H9 (cell line): Measurements from ENCODE around the gene RFTN2. TPM values are rescaled to one million over a fixed set of nuclear protein-coding genes. Genes with fewer than 3 reads are reported as not detected.

Source experiments
- DNase-seq: peaks from one replicate; pipeline ENCODE4 v3.0.0-alpha.2; 2017
- H2AFZ ChIP-seq: one replicate; pipeline ENCODE4 v1.6.1; 2013; ENCODE audit warnings: mild to moderate bottlenecking, low read length, control low read depth, moderate library complexity
- H2AK5ac ChIP-seq: 2 replicates; pipeline ENCODE4 v1.6.1; 2013; ENCODE audit warnings: low read length, control low read depth, mixed read lengths; ENCODE audit not compliant: insufficient read length
- H2BK120ac ChIP-seq: one replicate; pipeline ENCODE4 v1.6.1; 2013; ENCODE audit warnings: low read depth, mild to moderate bottlenecking, low read length, control low read depth, inconsistent platforms; ENCODE audit not compliant: poor library complexity, severe bottlenecking
- H2BK12ac ChIP-seq: 2 replicates; pipeline ENCODE4 v1.6.1; 2013; ENCODE audit warnings: low read length, control low read depth, mixed read lengths, low read depth; ENCODE audit not compliant: insufficient read length
- H2BK15ac ChIP-seq: 2 replicates; pipeline ENCODE4 v1.6.1; 2013; ENCODE audit warnings: low read depth, low read length, control low read depth
- H2BK20ac ChIP-seq: one replicate; pipeline ENCODE4 v1.6.1; 2013; ENCODE audit warnings: low read depth, mild to moderate bottlenecking, low read length, control low read depth, inconsistent platforms; ENCODE audit not compliant: poor library complexity, severe bottlenecking
- H2BK5ac ChIP-seq: 2 replicates; pipeline ENCODE4 v1.6.1; 2013; ENCODE audit warnings: low read length, control low read depth, mixed read lengths; ENCODE audit not compliant: insufficient read length
- H3K14ac ChIP-seq: 2 replicates; pipeline ENCODE4 v1.6.1; 2013; ENCODE audit warnings: low read length, control low read depth; ENCODE audit not compliant: insufficient read depth
- H3K18ac ChIP-seq: 2 replicates; pipeline ENCODE4 v1.6.1; 2013; ENCODE audit warnings: low read depth, mild to moderate bottlenecking, mixed read lengths, low read length, control low read depth; ENCODE audit not compliant: insufficient read length
- H3K23ac ChIP-seq: 2 replicates; pipeline ENCODE4 v1.6.1; 2013; ENCODE audit warnings: low read length, control low read depth, mixed read lengths, low read depth; ENCODE audit not compliant: insufficient read length
- H3K23me2 ChIP-seq: 2 replicates; pipeline ENCODE4 v1.6.1; 2013; ENCODE audit warnings: low read depth, mild to moderate bottlenecking, mixed read lengths, low read length, control low read depth; ENCODE audit not compliant: insufficient read length, poor library complexity, severe bottlenecking
- H3K27ac ChIP-seq: 2 replicates; pipeline ENCODE4 v1.5.1; 2013; ENCODE audit warnings: low read length, control low read depth, mixed read lengths, low read depth; ENCODE audit not compliant: insufficient read length
- H3K27me3 ChIP-seq: 2 replicates; pipeline ENCODE4 v1.6.1; 2013; ENCODE audit warnings: low read length, control low read depth, inconsistent platforms; ENCODE audit not compliant: insufficient read depth
- H3K4ac ChIP-seq: 2 replicates; pipeline ENCODE4 v1.6.1; 2013; ENCODE audit warnings: low read depth, mild to moderate bottlenecking, control low read depth, inconsistent platforms, low read length, moderate library complexity
- H3K4me1 ChIP-seq: 2 replicates; pipeline ENCODE4 v1.6.1; 2013; ENCODE audit warnings: low read length, control low read depth, inconsistent platforms; ENCODE audit not compliant: insufficient read depth
- H3K4me2 ChIP-seq: 2 replicates; pipeline ENCODE4 v1.6.1; 2013; ENCODE audit warnings: low read length, control low read depth, mixed read lengths; ENCODE audit not compliant: insufficient read length, insufficient read depth
- H3K56ac ChIP-seq: 2 replicates; pipeline ENCODE4 v1.6.1; 2013; ENCODE audit warnings: low read depth, mild to moderate bottlenecking, mixed read lengths, low read length, control low read depth; ENCODE audit not compliant: insufficient read length
- H3K79me1 ChIP-seq: 2 replicates; pipeline ENCODE4 v1.6.1; 2013; ENCODE audit warnings: low read depth, mild to moderate bottlenecking, moderate library complexity, low read length, control low read depth, inconsistent platforms; ENCODE audit not compliant: insufficient read depth, poor library complexity, severe bottlenecking
- H3K79me2 ChIP-seq: 2 replicates; pipeline ENCODE4 v1.6.1; 2013; ENCODE audit warnings: low read length, control low read depth, inconsistent platforms; ENCODE audit not compliant: insufficient read depth
- H3K9ac ChIP-seq: 2 replicates; pipeline ENCODE4 v1.6.1; 2013; ENCODE audit warnings: low read length, control low read depth, mixed read lengths; ENCODE audit not compliant: insufficient read length; ENCODE audit errors: extremely low read depth
- H3K9me3 ChIP-seq: one replicate; pipeline ENCODE4 v1.6.1; 2013; ENCODE audit warnings: low read depth, low read length, inconsistent platforms; ENCODE audit not compliant: control insufficient read depth
- H3T11ph ChIP-seq: one replicate; pipeline ENCODE4 v1.6.1; 2013; ENCODE audit warnings: mild to moderate bottlenecking, low read length, control low read depth, inconsistent platforms
- H4K20me1 ChIP-seq: one replicate; pipeline ENCODE4 v1.6.1; 2013; ENCODE audit not compliant: control insufficient read depth, insufficient read length, insufficient read depth
- H4K5ac ChIP-seq: 2 replicates; pipeline ENCODE4 v1.6.1; 2013; ENCODE audit warnings: low read depth, mild to moderate bottlenecking, mixed read lengths, low read length, control low read depth; ENCODE audit not compliant: insufficient read length
- H4K8ac ChIP-seq: replicated peaks from 2 replicates; pipeline ENCODE4 v1.6.1; 2013; ENCODE audit warnings: low read length, control low read depth, mixed read lengths, low read depth; ENCODE audit not compliant: insufficient read length
- H4K91ac ChIP-seq: 2 replicates; pipeline ENCODE4 v1.6.1; 2013; ENCODE audit warnings: low read depth, mild to moderate bottlenecking, moderate library complexity, mixed read lengths, low read length, control low read depth; ENCODE audit not compliant: insufficient read length
- H3K27ac Mint-ChIP-seq, 3 experiments: 2 replicates in 2 of 3; 3 replicates in 1 of 3; pipeline ENCODE4 v1.8.0; 2020 to 2021; ENCODE audit warnings: mixed read lengths in 3 of 3, mild to moderate bottlenecking in 1 of 3, moderate library complexity in 1 of 3
- H3K27me3 Mint-ChIP-seq: 2 replicates; pipeline ENCODE4 v1.8.0; 2021; ENCODE audit warnings: low read depth, mild to moderate bottlenecking, moderate library complexity, mixed read lengths
- H3K36me3 Mint-ChIP-seq, 3 experiments: 2 replicates in 2 of 3; 3 replicates in 1 of 3; pipeline ENCODE4 v1.8.0; 2020 to 2021; ENCODE audit warnings: low read depth in 3 of 3, mixed read lengths in 3 of 3; ENCODE audit not compliant: insufficient read depth in 1 of 3
- H3K4me1 Mint-ChIP-seq, 2 experiments: 2 replicates each; pipeline ENCODE4 v1.8.0; 2020; ENCODE audit warnings: mixed read lengths in 2 of 2
- H3K4me3 Mint-ChIP-seq, 2 experiments: 2 replicates in 1 of 2; 3 replicates in 1 of 2; pipeline ENCODE4 v1.8.0; 2020 to 2021; ENCODE audit warnings: mild to moderate bottlenecking in 2 of 2, mixed read lengths in 2 of 2, moderate library complexity in 1 of 2
- H3K9me3 Mint-ChIP-seq, 2 experiments: 2 replicates in 1 of 2; 3 replicates in 1 of 2; pipeline ENCODE4 v1.8.0; 2020; ENCODE audit warnings: mild to moderate bottlenecking in 2 of 2, mixed read lengths in 2 of 2, moderate library complexity in 1 of 2
- WGBS: extraction: QIAGEN DNeasy Blood & Tissue Kit; methylation state at CpG from one replicate; pipeline ENCODE4 v1.1.7; 2013; ENCODE audit warnings: missing lambda C conversion rate, low lambda C conversion rate, mixed read lengths; ENCODE audit not compliant: insufficient read length; ENCODE audit errors: extremely low coverage; 5-methylcytosine and 5-hydroxymethylcytosine counted together
- total RNA-seq: library from RNA; stranded (reverse); gene quantifications from 2 replicates; pipeline ENCODE4 v1.2.1, GENCODE V29; 2021
- TF ChIP-seq, protein P1 (sequence below): fragments of 200-600 bp; sonication (generic); conservative IDR thresholded peaks from 3 replicates; pipeline ENCODE4 v1.8.0; 2021; ENCODE audit warnings: antibody characterized with exemption, mild to moderate bottlenecking

RFTN2 gene
- total RNA-seq, 1 experiment from 2014 or later, result 0.28 TPM

DNA sequence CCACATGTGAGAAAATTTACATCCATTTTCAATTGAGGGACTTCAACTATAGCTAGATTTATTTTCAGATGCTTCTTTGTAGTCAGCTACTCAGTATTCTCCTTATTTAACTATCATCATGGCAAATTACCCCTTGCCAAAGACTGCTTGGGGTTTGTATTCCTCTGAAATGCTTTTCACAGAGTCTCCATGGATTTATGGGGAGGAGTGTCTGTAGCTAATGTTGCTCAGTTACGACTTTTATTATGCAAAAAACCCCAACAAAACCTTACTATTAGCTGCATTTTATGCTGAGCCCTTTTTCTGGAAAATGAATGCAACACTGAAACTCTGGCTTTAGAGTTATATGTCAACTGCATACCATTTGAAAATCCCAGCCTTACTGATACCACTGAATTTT lies 78.6 kb downstream of the RFTN2 start:
- Mint-ChIP-seq H3K4me3 (no peak overlapping the region), H3K9me3 (peaks cover 5 to 11% of the 10 kb centered on the region in 2 experiments; a peak in 3 of 5 replicates), H3K27ac (peak overlapping the region in 1 of 3 experiments; percentile 15; a peak in 1 of 7 replicates), H3K27me3 (no peaks in the 10 kb centered on the region), H3K4me1 (peaks cover 20 to 40% of the 10 kb centered on the region in 2 experiments), H3K36me3 (peaks cover 0 to 14% (median 2%) of the 10 kb centered on the region in 3 experiments; a peak in 4 of 7 replicates)
- no peak overlapping the region for H3K56ac ChIP-seq
- H3K27ac ChIP-seq, result no peak overlapping the region
- H3K4me1 ChIP-seq, result peaks cover 4% of the 10 kb centered on the region; the same call in 1 of the 2 replicates
- H3K23me2 ChIP-seq, result no peaks in the 10 kb centered on the region
- no peak overlapping the region for H4K5ac ChIP-seq
- H4K8ac ChIP-seq, result no peak overlapping the region
- H3K14ac ChIP-seq, result no peak overlapping the region
- no peaks in the 10 kb centered on the region for H3K27me3 ChIP-seq
- no peaks in the 10 kb centered on the region for H3K79me2 ChIP-seq
- H2AK5ac ChIP-seq, result no peak overlapping the region
- H3K23ac ChIP-seq, result no peak overlapping the region
- H4K20me1 ChIP-seq, result no peaks in the 10 kb centered on the region
- TF ChIP-seq, protein P1, sequence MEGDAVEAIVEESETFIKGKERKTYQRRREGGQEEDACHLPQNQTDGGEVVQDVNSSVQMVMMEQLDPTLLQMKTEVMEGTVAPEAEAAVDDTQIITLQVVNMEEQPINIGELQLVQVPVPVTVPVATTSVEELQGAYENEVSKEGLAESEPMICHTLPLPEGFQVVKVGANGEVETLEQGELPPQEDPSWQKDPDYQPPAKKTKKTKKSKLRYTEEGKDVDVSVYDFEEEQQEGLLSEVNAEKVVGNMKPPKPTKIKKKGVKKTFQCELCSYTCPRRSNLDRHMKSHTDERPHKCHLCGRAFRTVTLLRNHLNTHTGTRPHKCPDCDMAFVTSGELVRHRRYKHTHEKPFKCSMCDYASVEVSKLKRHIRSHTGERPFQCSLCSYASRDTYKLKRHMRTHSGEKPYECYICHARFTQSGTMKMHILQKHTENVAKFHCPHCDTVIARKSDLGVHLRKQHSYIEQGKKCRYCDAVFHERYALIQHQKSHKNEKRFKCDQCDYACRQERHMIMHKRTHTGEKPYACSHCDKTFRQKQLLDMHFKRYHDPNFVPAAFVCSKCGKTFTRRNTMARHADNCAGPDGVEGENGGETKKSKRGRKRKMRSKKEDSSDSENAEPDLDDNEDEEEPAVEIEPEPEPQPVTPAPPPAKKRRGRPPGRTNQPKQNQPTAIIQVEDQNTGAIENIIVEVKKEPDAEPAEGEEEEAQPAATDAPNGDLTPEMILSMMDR, result no peak
- no peak overlapping the region for H3K18ac ChIP-seq
- no peak overlapping the region for H2AFZ ChIP-seq
- H2BK12ac ChIP-seq, result no peak overlapping the region
- H3K9ac ChIP-seq, result no peak overlapping the region
- H4K91ac ChIP-seq, result no peak overlapping the region
- no peak overlapping the region for H3K4ac ChIP-seq
- H3K9me3 ChIP-seq, result peaks cover 5% of the 10 kb centered on the region
- H3K4me2 ChIP-seq, result no peak overlapping the region
- H3T11ph ChIP-seq, result no peak overlapping the region
- no peak overlapping the region for H2BK15ac ChIP-seq
- no peak overlapping the region for H2BK120ac ChIP-seq
- no peak overlapping the region for H2BK5ac ChIP-seq
- H3K79me1 ChIP-seq, result no peaks in the 10 kb centered on the region
- no peak overlapping the region for H2BK20ac ChIP-seq
- no peak for DNase-seq
- WGBS, result no CpG with 5 or more reads among the region's 1 CpG
